Breast epithelium (tissue), 4 donors: ENCODE data around the gene PCDH9. TPM values are rescaled to one million over a fixed set of nuclear protein-coding genes. Genes with fewer than 3 reads are reported as not detected.

Experiments used
- DNase-seq, 2 donors: peaks; one replicate each; pipeline ENCODE4 v3.0.0-alpha.2; 2019; ENCODE audit warnings: low spot score in 2 of 2
- H3K27ac ChIP-seq, 2 donors: fragments of 200-600 bp; sonication (generic) in 1 of 2; one replicate each; pipeline ENCODE4 v1.5.1; 2016 to 2019; ENCODE audit warnings: mild to moderate bottlenecking in 1 of 2
- H3K27me3 ChIP-seq, 2 donors: fragments of 200-600 bp; sonication (generic) in 1 of 2; one replicate each; pipeline versions ENCODE4 v1.5.1 to v1.6.0; 2017 to 2019; ENCODE audit warnings: control low read depth in 1 of 2, mild to moderate bottlenecking in 1 of 2
- H3K36me3 ChIP-seq: fragments of 200-600 bp; one replicate; pipeline ENCODE4 v1.5.1; 2019
- H3K4me1 ChIP-seq, 2 donors: fragments of 200-600 bp; sonication (generic); one replicate each; pipeline ENCODE4 v1.5.1; 2016 to 2019; ENCODE audit warnings: control low read depth in 1 of 2
- H3K4me3 ChIP-seq, 3 donors: fragments of 200-600 bp; sonication (generic); 1 replicate in 2 of 3; 2 replicates in 1 of 3; pipeline ENCODE4 v1.5.1; 2016 to 2019; ENCODE audit warnings: mild to moderate bottlenecking in 3 of 3, moderate library complexity in 2 of 3
- H3K9me3 ChIP-seq, 2 donors: fragments of 200-600 bp; sonication (generic) in 1 of 2; one replicate each; pipeline ENCODE4 v1.5.1; 2016 to 2019; ENCODE audit warnings: control low read depth in 1 of 2
- POLR2A ChIP-seq: fragments of 450-650 bp; IDR thresholded peaks from one replicate; pipeline ENCODE4 v1.6.1; 2016; ENCODE audit warnings: antibody characterized with exemption, mild to moderate bottlenecking, moderate library complexity
- POLR2AphosphoS5 ChIP-seq, 3 donors: sonication (generic); formaldehyde crosslinking; IDR thresholded peaks; one replicate each; pipeline ENCODE4 v1.6.1; 2017; ENCODE audit warnings: antibody characterized with exemption in 3 of 3
- intact Hi-C: fragments of 100-400 bp; cut with DNase I; formaldehyde crosslinking; loops from one replicate; pipeline ENCODE4 v1.15.1; 2023; ENCODE audit warnings: low total_unique reads
- total RNA-seq, 3 donors: library from RNA; depleted of rRNA; stranded (reverse); fragments of >200 nt; gene quantifications; one replicate each; pipeline ENCODE4 v1.1.0, GENCODE V29; 2016
- TF ChIP-seq, protein P1 (sequence below), 3 donors: fragments of 450-650 bp; IDR thresholded peaks; one replicate each; pipeline ENCODE4 v1.5.1; 2016 to 2017; ENCODE audit warnings: antibody characterized with exemption in 3 of 3, mild to moderate bottlenecking in 3 of 3, moderate library complexity in 3 of 3

PCDH9 gene
- total RNA-seq, 3 donors from 2014 or later, result 0.98 to 26.7 (median 3.7) TPM

DNA sequence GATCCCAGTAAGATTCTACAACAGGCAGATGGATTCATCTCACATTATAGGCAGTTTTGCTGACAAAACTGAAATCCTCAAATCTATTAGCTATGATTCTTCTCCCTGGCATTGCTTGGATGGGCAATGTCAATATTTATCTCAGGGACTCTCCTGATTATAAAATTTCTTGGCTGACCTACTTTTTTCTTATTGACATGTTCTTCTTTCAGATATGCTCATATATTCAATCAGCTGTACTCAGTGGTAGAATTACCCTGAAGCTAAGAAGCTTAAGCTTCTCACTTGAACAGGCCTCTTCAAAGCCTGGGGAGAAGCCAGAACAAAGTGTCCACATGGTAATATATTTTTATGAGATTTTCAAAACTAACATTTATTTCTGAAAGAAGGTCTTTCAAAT is 513.6 kb downstream of the PCDH9 start:
- no peak overlapping the region for H3K27ac ChIP-seq
- intact Hi-C loops, result no loop called here
- H3K27me3 ChIP-seq, result no peaks in the 10 kb centered on the region
- H3K4me3 ChIP-seq, result no peak overlapping the region
- TF ChIP-seq POLR2A, result no peak
- TF ChIP-seq POLR2AphosphoS5 (IDR thresholded peaks at IDR 0.05), result no peak
- TF ChIP-seq, protein P1, sequence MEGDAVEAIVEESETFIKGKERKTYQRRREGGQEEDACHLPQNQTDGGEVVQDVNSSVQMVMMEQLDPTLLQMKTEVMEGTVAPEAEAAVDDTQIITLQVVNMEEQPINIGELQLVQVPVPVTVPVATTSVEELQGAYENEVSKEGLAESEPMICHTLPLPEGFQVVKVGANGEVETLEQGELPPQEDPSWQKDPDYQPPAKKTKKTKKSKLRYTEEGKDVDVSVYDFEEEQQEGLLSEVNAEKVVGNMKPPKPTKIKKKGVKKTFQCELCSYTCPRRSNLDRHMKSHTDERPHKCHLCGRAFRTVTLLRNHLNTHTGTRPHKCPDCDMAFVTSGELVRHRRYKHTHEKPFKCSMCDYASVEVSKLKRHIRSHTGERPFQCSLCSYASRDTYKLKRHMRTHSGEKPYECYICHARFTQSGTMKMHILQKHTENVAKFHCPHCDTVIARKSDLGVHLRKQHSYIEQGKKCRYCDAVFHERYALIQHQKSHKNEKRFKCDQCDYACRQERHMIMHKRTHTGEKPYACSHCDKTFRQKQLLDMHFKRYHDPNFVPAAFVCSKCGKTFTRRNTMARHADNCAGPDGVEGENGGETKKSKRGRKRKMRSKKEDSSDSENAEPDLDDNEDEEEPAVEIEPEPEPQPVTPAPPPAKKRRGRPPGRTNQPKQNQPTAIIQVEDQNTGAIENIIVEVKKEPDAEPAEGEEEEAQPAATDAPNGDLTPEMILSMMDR (IDR thresholded peaks at IDR 0.05), result no peak
- H3K4me1 ChIP-seq, result no peaks in the 10 kb centered on the region
- H3K36me3 ChIP-seq, result no peaks in the 10 kb centered on the region
- DNase-seq, result no peak
- H3K9me3 ChIP-seq, result no peaks in the 10 kb centered on the region

DNA sequence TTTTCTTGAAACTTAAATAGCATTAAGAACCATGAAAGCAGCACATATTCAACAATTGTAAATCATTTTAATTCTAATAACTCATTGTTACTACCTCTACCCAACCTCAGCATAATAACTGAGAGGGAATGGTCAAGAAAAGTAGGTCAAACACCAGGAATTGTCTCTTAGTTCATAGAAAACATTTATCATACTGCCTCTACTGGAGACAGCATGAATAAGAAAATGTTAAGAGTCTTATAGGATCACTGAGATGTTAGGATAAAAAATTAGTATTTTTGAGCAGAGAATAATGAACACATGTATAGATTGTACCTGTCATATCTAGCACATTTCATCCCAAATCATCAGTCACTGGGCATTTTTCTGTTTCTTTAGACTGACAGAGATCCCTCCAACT is 515.3 kb downstream of the PCDH9 start:
- Histone ChIP-seq H3K4me1 (no peaks in the 10 kb centered on the region), H3K36me3 (no peaks in the 10 kb centered on the region), H3K4me3 (no peak overlapping the region), H3K27me3 (no peaks in the 10 kb centered on the region), H3K9me3 (no peaks in the 10 kb centered on the region), H3K27ac (no peak overlapping the region)
- no peak for TF ChIP-seq POLR2AphosphoS5 (IDR thresholded peaks at IDR 0.05)
- TF ChIP-seq POLR2A, result no peak
- TF ChIP-seq, protein P1 (IDR thresholded peaks at IDR 0.05), result no peak
- intact Hi-C loops, result no loop called here
- DNase-seq, result no peak

DNA sequence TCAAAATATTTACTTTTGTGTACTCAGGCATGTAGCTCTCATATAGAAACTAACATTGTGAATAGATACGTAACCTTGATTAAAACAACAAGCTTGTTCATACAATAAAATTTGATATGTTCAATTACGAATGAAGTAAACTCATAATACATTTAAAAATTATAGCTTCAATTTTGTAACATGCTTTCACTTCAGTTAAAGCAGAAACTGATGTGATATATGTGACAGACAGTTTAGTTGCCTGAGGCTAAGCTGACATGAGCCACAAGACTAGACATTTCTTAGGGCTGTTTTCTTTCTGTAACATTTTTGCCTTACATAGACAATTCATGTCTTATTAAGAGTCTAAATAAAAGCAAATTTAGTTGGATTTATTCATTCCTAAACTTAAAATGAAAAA is 526.0 kb downstream of the PCDH9 start:
- TF ChIP-seq POLR2A (no peak), POLR2AphosphoS5 (IDR thresholded peaks at IDR 0.05) (no peak)
- TF ChIP-seq, protein P1 (IDR thresholded peaks at IDR 0.05), result no peak
- H3K4me3 ChIP-seq, result no peak overlapping the region
- intact Hi-C loops, result no loop called here
- no peak for DNase-seq
- H3K36me3 ChIP-seq, result no peaks in the 10 kb centered on the region
- no peak overlapping the region for H3K27ac ChIP-seq
- no peaks in the 10 kb centered on the region for H3K27me3 ChIP-seq
- no peaks in the 10 kb centered on the region for H3K4me1 ChIP-seq
- H3K9me3 ChIP-seq, result no peaks in the 10 kb centered on the region

DNA sequence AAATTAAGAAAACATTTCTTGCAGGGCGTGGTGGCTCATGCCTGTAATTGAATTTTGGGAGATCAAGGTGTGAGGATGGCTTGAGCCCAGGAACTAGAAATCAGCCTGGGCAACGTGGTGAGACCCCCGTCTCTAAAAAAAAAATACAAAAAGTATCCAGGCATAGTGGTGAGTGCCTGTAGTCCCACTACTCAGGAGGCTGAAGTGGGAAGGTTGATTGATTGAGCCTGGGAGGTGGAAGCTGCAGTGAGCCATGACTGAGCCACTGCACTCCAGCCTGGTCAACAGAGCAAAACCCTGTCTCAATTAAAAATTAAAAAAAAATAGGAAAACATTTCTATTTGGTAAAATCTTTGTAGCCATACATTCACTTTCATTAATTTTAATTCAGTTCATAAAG is 526.5 kb downstream of the PCDH9 start:
- TF ChIP-seq POLR2AphosphoS5 (IDR thresholded peaks at IDR 0.05) (no peak), POLR2A (no peak)
- TF ChIP-seq, protein P1 (IDR thresholded peaks at IDR 0.05), result no peak
- no peaks in the 10 kb centered on the region for H3K27me3 ChIP-seq
- H3K4me3 ChIP-seq, result no peak overlapping the region
- H3K9me3 ChIP-seq, result no peaks in the 10 kb centered on the region
- H3K27ac ChIP-seq, result no peak overlapping the region
- no peaks in the 10 kb centered on the region for H3K4me1 ChIP-seq
- intact Hi-C loops, result no loop called here
- H3K36me3 ChIP-seq, result no peaks in the 10 kb centered on the region
- no peak for DNase-seq

DNA sequence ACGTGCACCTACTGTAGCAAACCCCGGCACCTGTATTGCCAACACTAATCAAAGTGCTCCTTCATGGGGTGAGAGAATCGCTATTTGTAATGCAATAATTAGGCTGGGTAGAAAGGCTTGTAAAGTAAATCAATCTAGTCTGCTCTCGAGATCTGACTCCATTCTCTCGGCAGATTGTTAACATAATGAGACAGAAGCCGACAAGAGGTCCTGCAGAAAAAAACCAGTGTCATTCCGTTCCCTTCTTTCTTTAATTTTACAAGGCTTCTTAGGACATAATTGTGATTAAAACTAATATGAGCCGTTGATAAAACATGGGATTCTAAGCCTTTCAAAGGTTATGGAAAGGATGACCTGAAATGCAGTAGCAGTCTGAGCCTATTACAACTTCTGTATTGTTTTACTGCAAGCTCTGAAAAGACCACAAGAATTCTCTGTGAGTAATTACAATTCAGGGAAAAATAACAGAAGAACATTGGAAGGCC is 530.0 kb downstream of the PCDH9 start:
- Histone ChIP-seq H3K27ac (no peak overlapping the region), H3K9me3 (no peaks in the 10 kb centered on the region), H3K36me3 (no peaks in the 10 kb centered on the region), H3K4me1 (no peaks in the 10 kb centered on the region), H3K4me3 (no peak overlapping the region), H3K27me3 (no peaks in the 10 kb centered on the region)
- TF ChIP-seq POLR2AphosphoS5 (IDR thresholded peaks at IDR 0.05), result no peak
- TF ChIP-seq, protein P1 (IDR thresholded peaks at IDR 0.05), result no peak
- no peak for TF ChIP-seq POLR2A
- intact Hi-C loops, result no loop called here
- no peak for DNase-seq
